PC-3 (cell line): ENCODE data around the gene SLC4A4. TPM values are rescaled to one million over a fixed set of nuclear protein-coding genes. Genes with fewer than 3 reads are reported as not detected.
"Not testable (repeated sequence)": the region's sequence is repeated elsewhere in the genome, so short reads cannot be mapped to it uniquely, and the experiment has no call there.

ENCODE experiments used
- ATAC-seq: fragments of 200-7000 bp; cut with Tn5 transposase; 2 replicates; pipeline ENCODE4 v1.9.1; 2020; ENCODE audit warnings: mild to moderate bottlenecking, moderate library complexity
- BruUV-seq: library from RNA; stranded (reverse); fragments of 400-500 nt; replicated peaks from 2 replicates; lab custom pipeline; 2021; lab: Mats Ljungman, UMichigan
- CTCF ChIA-PET: fragments of 300-600 bp; sonication (Branson Sonifier 250); formaldehyde crosslinking; loops from one replicate; lab custom pipeline; 2022; ENCODE audit warnings: antibody characterized with exemption; lab: Charles Lee
- POLR2A ChIA-PET: fragments of 300-600 bp; sonication (Branson Sonifier 250); formaldehyde crosslinking; loops from one replicate; lab custom pipeline; 2022; ENCODE audit warnings: antibody characterized with exemption; ENCODE audit not compliant: unreplicated experiment; lab: Charles Lee
- DNase-seq: peaks from one replicate; pipeline ENCODE4 v3.0.0-alpha.2; 2015
- H2AFZ ChIP-seq: fragments of 300-600 bp; sonication (generic); 2 replicates; pipeline ENCODE4 v1.6.0; 2016; ENCODE audit warnings: antibody characterized with exemption, low read length
- H3F3A ChIP-seq: fragments of 300-600 bp; sonication (generic); one replicate; pipeline ENCODE4 v1.6.0; 2017; ENCODE audit warnings: antibody characterized with exemption, low read length, control low read depth, mild to moderate bottlenecking; ENCODE audit not compliant: unreplicated experiment
- H3K27ac ChIP-seq: fragments of 300-600 bp; sonication (generic); 2 replicates; pipeline ENCODE4 v1.5.1; 2016; ENCODE audit warnings: mild to moderate bottlenecking, low read length
- H3K27me3 ChIP-seq: fragments of 300-600 bp; sonication (generic); 2 replicates; pipeline ENCODE4 v1.6.1; 2016; ENCODE audit warnings: low read length, mixed read lengths
- H3K36me3 ChIP-seq: fragments of 300-600 bp; sonication (generic); 2 replicates; pipeline ENCODE4 v1.6.1; 2016; ENCODE audit warnings: low read depth, mixed run types, low read length, mixed read lengths
- H3K4me1 ChIP-seq: fragments of 300-600 bp; sonication (generic); 2 replicates; pipeline ENCODE4 v1.5.1; 2016; ENCODE audit warnings: low read length; ENCODE audit not compliant: insufficient read depth
- H3K4me2 ChIP-seq: fragments of 300-600 bp; sonication (generic); 2 replicates; pipeline ENCODE4 v1.6.0; 2016; ENCODE audit warnings: low read length
- H3K4me3 ChIP-seq: fragments of 300-600 bp; sonication (generic); 2 replicates; pipeline ENCODE4 v1.5.1; 2016; ENCODE audit warnings: mild to moderate bottlenecking, low read length, mixed read lengths
- H3K79me2 ChIP-seq: fragments of 300-600 bp; sonication (generic); 2 replicates; pipeline ENCODE4 v1.6.1; 2017; ENCODE audit warnings: low read length, mixed read lengths
- H3K9ac ChIP-seq: fragments of 300-600 bp; sonication (generic); 2 replicates; pipeline ENCODE4 v1.6.0; 2016; ENCODE audit warnings: mild to moderate bottlenecking, low read length
- H3K9me2 ChIP-seq: fragments of 300-600 bp; sonication (generic); replicated peaks from 2 replicates; pipeline ENCODE4 v1.6.1; 2016; ENCODE audit warnings: mixed run types, low read length, mixed read lengths
- H3K9me3 ChIP-seq: fragments of 300-600 bp; sonication (generic); 2 replicates; pipeline ENCODE4 v1.6.1; 2016; ENCODE audit warnings: low read length, mixed read lengths
- H4K20me1 ChIP-seq: fragments of 300-600 bp; sonication (generic); 2 replicates; pipeline ENCODE4 v1.6.1; 2016; ENCODE audit warnings: low read length, mixed read lengths
- EZH2 ChIP-seq: fragments of 300-600 bp; sonication (generic); IDR thresholded peaks from one replicate; pipeline ENCODE4 v1.6.1; 2017; ENCODE audit warnings: antibody characterized with exemption, mild to moderate bottlenecking, low read length; ENCODE audit not compliant: unreplicated experiment
- EZH2phosphoT487 ChIP-seq: fragments of 300-600 bp; sonication (generic); IDR thresholded peaks from 2 replicates; pipeline ENCODE4 v1.6.1; 2018; ENCODE audit warnings: mild to moderate bottlenecking, antibody characterized with exemption, low read length, borderline replicate concordance
- intact Hi-C: fragments of 100-400 bp; cut with micrococcal nuclease; formaldehyde crosslinking; loops from 2 replicates; pipeline ENCODE4 v1.9.0; 2023
- total RNA-seq: library from RNA; depleted of rRNA; stranded (reverse); fragments of >200 nt; gene quantifications from 2 replicates; pipeline ENCODE4 v1.2.3, GENCODE V29; 2014
- TF ChIP-seq, protein P1 (sequence below): fragments of 300-600 bp; sonication (generic); conservative IDR thresholded peaks from 2 replicates; pipeline ENCODE4 v1.5.1; 2017; ENCODE audit warnings: antibody characterized with exemption, low read depth, mild to moderate bottlenecking, low read length

Gene SLC4A4
- total RNA-seq, 1 experiment from 2014 or later: 0.47 TPM

DNA sequence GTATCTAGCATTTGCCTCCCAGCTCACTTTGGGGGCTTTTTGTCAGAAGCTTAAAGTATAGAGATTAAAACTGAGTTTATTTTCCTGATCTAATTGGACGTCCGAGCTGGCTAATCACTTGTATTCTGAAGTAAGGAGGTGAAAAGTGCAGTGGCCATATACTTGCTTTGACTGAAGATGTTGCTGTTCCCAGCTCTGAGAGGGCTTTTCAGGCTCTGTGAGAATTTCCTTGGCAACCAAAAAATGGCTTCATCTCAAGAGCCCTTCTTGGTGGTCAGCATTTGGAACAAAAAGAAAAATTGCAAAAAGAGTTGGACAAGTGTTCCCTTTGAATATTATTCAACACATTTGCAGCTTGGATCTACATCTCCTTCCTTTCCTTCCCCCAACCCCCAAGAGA, 67.0 kb downstream of the SLC4A4 start:
- TF ChIP-seq, protein P1, sequence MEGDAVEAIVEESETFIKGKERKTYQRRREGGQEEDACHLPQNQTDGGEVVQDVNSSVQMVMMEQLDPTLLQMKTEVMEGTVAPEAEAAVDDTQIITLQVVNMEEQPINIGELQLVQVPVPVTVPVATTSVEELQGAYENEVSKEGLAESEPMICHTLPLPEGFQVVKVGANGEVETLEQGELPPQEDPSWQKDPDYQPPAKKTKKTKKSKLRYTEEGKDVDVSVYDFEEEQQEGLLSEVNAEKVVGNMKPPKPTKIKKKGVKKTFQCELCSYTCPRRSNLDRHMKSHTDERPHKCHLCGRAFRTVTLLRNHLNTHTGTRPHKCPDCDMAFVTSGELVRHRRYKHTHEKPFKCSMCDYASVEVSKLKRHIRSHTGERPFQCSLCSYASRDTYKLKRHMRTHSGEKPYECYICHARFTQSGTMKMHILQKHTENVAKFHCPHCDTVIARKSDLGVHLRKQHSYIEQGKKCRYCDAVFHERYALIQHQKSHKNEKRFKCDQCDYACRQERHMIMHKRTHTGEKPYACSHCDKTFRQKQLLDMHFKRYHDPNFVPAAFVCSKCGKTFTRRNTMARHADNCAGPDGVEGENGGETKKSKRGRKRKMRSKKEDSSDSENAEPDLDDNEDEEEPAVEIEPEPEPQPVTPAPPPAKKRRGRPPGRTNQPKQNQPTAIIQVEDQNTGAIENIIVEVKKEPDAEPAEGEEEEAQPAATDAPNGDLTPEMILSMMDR: no peak
- TF ChIP-seq EZH2 (no peak), EZH2phosphoT487 (no peak)
- Histone ChIP-seq H3K4me1 (peaks cover 8% of the 10 kb centered on the region), H3K9ac (no peak overlapping the region), H3K9me3 (peaks cover 7% of the 10 kb centered on the region), H3K4me3 (no peak overlapping the region), H3K27me3 (no peaks in the 10 kb centered on the region), H3K4me2 (no peak overlapping the region), H2AFZ (no peak overlapping the region), H3K27ac (no peak overlapping the region), H3K36me3 (no peaks in the 10 kb centered on the region; the same call in 1 of the 2 replicates), H3K9me2 (no peaks in the 10 kb centered on the region), H3K79me2 (no peaks in the 10 kb centered on the region), H4K20me1 (no peaks in the 10 kb centered on the region), H3F3A (no peaks in the 10 kb centered on the region)
- ATAC-seq: no peak
- ChIA-PET POLR2A (interaction anchor here (0.5 to 0.7 kb wide), 3 partner anchors 37 to 630 kb away, joined by 3 to 16 read pairs (median 15); no protein-coding TSS in a partner anchor), CTCF (no interaction called here)
- no TSS peak for BruUV-seq
- no peak for DNase-seq
- intact Hi-C loops: no loop called here

DNA sequence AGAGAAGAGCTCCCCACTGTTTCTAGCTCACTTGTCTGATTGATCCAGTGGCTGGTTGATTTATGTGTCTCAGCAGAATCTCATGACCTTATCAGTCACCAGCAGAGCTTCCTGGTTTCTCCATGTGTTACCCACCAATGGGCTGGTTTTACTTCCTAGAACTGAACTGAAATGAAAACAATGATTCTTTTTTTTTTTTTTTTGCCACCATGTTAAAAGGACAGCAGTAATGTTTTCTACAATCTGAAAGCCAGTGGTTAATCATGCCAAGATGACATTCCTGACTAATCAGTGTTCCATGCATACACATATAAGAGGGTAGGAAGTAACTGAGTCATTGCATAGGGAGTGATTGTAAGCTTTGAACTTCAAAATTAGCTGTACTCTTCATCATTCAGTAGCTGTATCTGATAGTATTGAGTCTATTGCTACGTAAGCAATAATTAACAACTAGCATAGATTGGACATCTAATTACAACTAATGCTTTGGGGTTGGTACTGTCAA, 67.7 kb downstream of the SLC4A4 start:
- ChIA-PET POLR2A (interaction anchor here (0.7 kb wide), 1 partner anchor 36 kb away, joined by 16 read pairs; no protein-coding TSS in a partner anchor), CTCF (no interaction called here)
- Histone ChIP-seq H3K9me3 (peaks cover 7% of the 10 kb centered on the region), H2AFZ (no peak overlapping the region), H3K4me2 (no peak overlapping the region), H4K20me1 (no peaks in the 10 kb centered on the region), H3F3A (no peaks in the 10 kb centered on the region), H3K4me1 (peaks cover 8% of the 10 kb centered on the region), H3K36me3 (no peaks in the 10 kb centered on the region; the same call in 1 of the 2 replicates), H3K9me2 (no peaks in the 10 kb centered on the region), H3K9ac (no peak overlapping the region), H3K27me3 (no peaks in the 10 kb centered on the region), H3K27ac (no peak overlapping the region), H3K4me3 (no peak overlapping the region), H3K79me2 (no peaks in the 10 kb centered on the region)
- DNase-seq (peak; percentile 56), ATAC-seq (peak; percentile 70)
- intact Hi-C loops: no loop called here
- TF ChIP-seq EZH2 (no peak), EZH2phosphoT487 (no peak)
- TF ChIP-seq, protein P1: no peak
- no TSS peak for BruUV-seq

DNA sequence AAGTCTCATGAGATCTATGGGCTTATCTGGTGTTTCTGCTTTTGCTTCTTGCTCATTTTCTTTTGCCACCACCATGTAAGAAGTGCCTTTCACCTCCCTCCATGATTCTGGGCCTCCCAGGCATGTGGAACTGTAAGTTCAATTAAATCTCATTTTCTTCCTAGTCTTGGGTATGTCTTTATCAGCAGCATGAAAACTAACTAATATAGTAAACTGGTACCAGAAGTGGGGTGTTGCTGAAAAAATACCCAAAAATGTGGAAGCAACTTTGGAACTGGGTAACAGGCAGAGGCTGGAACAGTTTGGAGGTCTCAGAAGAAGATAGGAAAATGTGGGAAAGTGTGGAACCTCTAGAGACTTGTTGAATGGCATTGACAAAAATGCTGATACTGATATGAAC, 70.1 kb downstream of the SLC4A4 start:
- DNase-seq, H3K27me3 ChIP-seq, H2AFZ ChIP-seq, POLR2A ChIA-PET, H3K9me2 ChIP-seq, H3K27ac ChIP-seq, H3K4me3 ChIP-seq, BruUV-seq, H3K4me1 ChIP-seq, H3K9me3 ChIP-seq, intact Hi-C loops, ATAC-seq, H3K36me3 ChIP-seq, H3K79me2 ChIP-seq, H3K4me2 ChIP-seq, H3F3A ChIP-seq, CTCF ChIA-PET, H4K20me1 ChIP-seq, H3K9ac ChIP-seq: not testable (repeated sequence)
